Measurements from ENCODE around the gene FBXW8.

Gene FBXW8

GRCh38 chr12:116887897-116888296 is 22.9 kb upstream of the FBXW8 start:
- no peak for FAIRE-seq

DNA sequence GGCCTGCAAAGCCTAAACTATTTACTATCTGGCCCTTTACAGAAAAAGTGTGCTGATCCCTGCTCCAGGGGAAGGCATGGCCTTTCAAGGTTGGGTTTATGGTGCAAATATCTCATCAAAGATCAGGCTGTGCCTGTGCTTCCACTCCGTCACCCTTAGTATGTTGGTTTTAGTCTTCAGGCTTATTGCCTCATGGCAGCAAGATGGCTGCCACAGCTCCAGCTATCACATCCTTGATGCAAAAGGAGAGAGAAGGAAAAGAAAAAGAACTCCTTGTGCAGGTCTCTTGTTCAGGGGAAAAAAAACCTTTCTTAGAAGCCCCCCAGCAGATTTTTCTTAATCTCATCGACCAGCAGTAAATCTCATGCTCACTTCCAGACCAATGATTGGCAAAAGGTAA is 20.4 kb upstream of the FBXW8 start:
- no peak for FAIRE-seq

DNA sequence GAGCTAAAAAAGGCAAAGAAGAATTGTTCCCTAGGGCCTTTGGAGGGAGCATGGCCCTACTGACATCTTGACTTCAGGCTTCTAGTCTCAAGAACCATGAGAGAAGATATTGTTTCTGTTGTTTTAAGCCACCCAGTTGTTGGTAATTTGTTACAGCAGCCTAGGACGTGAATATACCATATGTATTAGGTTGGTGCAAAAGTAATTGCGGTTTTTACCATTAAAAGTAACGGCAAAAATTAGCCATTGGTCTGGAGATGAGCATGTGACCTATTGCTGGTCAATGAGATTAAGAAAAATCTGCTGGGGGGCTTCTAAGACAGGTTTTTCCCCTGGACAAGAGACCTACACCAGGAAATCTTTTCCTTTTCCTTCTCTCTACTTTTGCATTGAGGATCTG is 19.7 kb upstream of the FBXW8 start:
- FAIRE-seq, result no peak

- FAIRE-seq, result no peak
These were observed 18.2 kb upstream of the FBXW8 start for GRCh38 chr12:116892349-116893140.

DNA sequence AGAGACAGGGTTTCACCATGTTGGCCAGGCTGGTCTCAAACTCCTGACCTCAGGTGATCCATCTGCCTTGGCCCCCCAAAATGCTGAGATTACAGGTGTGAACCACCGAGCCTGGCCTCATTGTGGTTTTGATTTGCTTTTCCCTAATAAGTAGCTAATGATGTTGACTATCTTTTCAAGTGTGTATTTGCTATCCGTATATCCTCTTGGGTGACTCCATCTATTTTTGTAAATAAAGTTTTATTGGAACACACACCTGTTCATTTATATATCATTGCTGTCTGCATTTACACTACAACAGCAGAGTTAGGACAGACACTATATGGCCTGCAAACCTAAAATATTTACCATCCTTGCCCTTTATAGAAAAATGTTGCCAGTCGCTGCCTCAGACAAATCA is 15.8 kb upstream of the FBXW8 start:
- no peak for FAIRE-seq

- no peak for FAIRE-seq
These were observed 14.3 kb upstream of the FBXW8 start for GRCh38 chr12:116896411-116896924.

DNA sequence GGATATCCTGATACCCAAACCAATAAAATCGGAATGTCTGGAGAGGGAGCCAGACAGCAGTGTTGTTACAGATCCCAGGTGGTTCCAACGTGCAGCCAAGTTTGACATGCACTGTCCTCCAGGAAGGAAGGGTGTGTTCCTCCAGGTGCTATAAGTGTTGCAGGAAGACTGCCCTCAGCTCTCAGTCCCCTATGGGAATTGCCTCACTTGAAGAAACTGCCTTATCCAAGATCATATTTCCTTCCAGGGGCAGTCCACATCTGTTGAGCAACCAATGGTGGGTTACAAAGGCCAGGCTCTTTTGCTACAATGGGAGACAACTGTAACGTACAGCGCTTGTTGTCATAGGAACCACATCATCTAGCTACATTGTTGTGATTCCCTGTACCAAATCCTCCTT is 13.3 kb upstream of the FBXW8 start:
- FAIRE-seq, result no peak

DNA sequence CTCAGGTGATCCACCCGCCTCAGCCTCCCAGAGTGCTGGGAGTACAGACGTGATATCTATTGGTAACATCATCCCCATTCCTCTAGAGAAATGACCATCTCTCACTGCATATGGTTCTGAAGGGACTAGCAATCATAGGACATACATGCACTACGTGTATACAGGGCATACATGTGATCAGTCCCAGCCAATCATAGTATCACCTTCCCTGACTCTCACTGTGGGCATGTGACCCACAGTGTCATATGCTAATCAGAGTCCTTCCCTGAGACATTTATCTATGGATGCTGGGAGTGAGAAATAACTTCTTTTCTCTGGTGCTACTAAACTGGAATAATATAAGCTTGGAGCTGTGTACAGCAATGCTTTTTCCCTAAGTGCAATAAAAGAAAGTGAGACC is 12.1 kb upstream of the FBXW8 start:
- FAIRE-seq, result no peak

DNA sequence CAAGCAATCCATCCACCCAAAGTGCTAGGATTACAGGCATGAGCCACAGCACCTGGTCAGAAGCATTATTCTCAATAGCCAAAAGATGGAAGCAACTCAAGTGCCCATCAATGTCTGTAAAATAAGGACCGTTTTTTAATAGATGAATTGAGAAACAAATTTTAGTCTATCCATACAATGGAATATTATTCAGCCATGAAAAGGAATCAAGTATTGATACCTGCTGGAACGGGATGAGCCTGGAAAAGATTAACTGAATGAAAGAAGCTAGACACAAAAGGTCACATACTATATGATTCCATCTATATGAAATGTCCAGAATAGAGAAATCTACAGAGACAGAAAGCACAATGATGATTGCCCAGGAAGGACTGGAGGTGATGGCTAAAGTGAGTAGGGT is 9.1 kb upstream of the FBXW8 start:
- FAIRE-seq, result no peak

- FAIRE-seq, result no peak
These were observed 6.9 kb upstream of the FBXW8 start for GRCh38 chr12:116903818-116904217.

- FAIRE-seq, result no peak
These were observed 4.5 kb upstream of the FBXW8 start for GRCh38 chr12:116906285-116906684.

GRCh38 chr12:116910280-116910644 is 488 bp upstream of the FBXW8 start:
- no peak for FAIRE-seq

- FAIRE-seq, result no peak
These were observed 4.6 kb downstream of the FBXW8 start for GRCh38 chr12:116915326-116915725.

GRCh38 chr12:116916122-116916521 is 5.4 kb downstream of the FBXW8 start:
- no peak for FAIRE-seq

- FAIRE-seq, result no peak
These were observed 6.0 kb downstream of the FBXW8 start for GRCh38 chr12:116916714-116917114.

DNA sequence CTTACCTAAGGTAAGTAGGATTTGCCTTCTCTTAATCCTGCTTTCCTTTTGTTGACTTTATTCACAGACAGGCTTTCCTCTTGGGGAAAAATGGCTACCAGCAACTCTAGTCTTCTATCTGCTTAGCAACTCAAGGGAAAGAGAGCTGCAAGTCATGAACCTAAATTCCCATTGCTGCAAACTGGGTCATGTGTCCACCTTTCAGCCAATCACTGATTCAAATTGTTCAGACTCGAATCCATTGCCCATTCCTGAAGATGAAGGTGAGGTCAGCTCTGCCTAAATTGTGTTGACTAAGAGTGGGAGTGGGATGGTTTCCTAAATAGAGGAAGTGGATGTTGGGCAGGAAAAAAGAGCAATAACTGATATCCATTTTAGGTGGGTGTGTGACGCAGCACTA is 7.7 kb downstream of the FBXW8 start:
- no peak for FAIRE-seq

DNA sequence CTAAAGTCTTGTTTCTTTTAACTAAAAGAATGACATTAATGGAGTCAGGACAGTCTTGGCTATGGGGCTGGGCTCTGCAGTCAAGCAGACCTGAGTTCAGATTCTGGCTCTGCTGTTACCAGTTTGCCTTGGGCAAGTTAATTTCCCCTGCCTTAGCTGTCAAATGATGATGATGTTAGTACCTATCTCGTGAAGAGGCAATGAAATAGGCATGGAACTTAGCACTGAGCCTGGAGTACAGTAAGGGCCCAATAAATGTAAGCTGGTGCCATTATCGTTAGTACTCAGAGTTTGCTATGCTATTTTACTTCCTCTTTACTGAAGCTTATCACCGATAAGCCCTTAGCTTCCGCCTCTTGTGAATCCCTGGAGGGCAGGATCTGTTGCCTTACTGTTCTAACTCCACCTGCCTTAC is 8.5 kb downstream of the FBXW8 start:
- no peak for FAIRE-seq

- FAIRE-seq, result no peak
These were observed 9.1 kb downstream of the FBXW8 start for GRCh38 chr12:116919706-116920485.

GRCh38 chr12:116920939-116921338 is 10.2 kb downstream of the FBXW8 start:
- no peak for FAIRE-seq

GRCh38 chr12:116922194-116922897 is 11.6 kb downstream of the FBXW8 start:
- no peak for FAIRE-seq

DNA sequence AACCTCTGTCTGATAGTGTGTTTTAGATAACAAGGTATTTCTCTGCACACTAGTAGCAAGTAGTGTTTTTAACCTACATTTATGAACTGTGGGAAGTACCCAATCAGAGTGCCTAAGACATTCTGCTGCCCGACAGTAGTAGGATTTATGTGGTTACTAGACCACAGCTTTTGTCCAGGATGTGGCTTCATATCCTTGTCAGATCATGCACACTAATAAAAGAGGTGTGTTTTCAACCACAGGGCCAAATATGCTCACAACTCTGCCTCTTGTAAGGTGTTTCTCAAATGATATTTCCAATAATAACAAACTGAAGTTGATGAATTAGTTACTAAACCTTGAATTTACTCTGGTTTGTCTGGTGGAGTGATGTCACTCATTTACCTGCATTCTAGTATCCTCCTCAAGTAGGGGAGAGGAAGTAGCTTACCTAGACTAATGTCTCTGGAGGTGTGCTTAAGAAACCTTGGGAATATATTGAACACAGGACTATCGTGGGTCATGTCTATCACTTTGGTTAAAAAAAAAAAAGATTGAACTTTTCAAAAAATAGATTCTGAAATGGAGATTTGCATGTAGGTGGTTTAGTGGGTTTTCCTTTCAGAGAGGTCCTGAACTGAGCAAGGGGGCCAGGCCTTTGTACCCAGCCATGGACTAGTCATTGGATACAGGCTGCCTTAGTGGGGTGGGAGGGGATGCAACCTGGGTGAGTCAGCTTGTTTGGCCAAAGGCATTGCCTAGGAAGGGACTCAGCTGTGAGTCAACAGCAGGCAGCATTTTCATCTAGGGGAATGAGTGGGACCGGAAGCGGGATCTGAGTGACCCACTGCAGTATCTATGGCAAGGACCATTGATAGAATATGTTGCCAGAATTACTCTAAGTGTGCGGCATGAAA is 14.1 kb downstream of the FBXW8 start:
- no peak for FAIRE-seq

Measured in endometrium (tissue), 2 donors.